Esophagus muscularis mucosa (tissue), 4 donors: Measurements from ENCODE around the gene PLEKHH1.

Experiments
- EP300 ChIP-seq: sonication (generic); formaldehyde crosslinking; IDR thresholded peaks from one replicate; pipeline ENCODE4 v1.6.1; 2017; ENCODE audit warnings: antibody characterized with exemption
- POLR2A ChIP-seq: fragments of 450-650 bp; IDR thresholded peaks from one replicate; pipeline ENCODE4 v1.6.1; 2017; ENCODE audit warnings: antibody characterized with exemption, moderate library complexity, mild to moderate bottlenecking, low read depth
- POLR2AphosphoS5 ChIP-seq, 2 donors: sonication (generic); formaldehyde crosslinking; IDR thresholded peaks; one replicate each; pipeline ENCODE4 v1.6.1; 2017; ENCODE audit warnings: antibody characterized with exemption in 2 of 2
- TF ChIP-seq, protein P1 (sequence below), 3 experiments: fragments of 200-600 bp in 2 of 3; fragments of 450-650 bp in 1 of 3; sonication (generic) in 2 of 3; IDR thresholded peaks; one replicate each; pipeline ENCODE4 v1.5.1; 2017 to 2019; ENCODE audit warnings: antibody characterized with exemption in 3 of 3, mild to moderate bottlenecking in 2 of 3, moderate library complexity in 1 of 3

DNA sequence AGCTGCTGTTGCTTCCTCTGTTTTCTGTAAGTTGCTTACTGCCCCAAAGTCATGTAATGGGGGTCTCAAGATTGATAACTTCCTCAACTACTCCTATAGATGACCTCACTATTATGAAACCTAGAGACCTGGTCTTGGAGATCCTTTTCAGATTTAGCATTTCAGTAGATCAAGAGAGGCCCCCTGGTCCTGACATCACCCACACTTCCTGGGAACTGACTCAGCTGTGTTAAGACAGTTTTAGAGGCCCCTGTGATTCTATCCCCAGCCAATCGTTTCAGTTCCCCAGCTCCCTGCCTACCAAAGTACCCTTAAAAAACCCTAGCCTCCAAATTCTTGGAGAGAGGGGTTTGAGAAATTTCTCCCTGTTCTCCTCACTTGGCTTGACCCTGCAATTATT lies 77.4 kb downstream of the PLEKHH1 start:
- TF ChIP-seq POLR2A (no peak), EP300 (no peak), POLR2AphosphoS5 (IDR thresholded peaks at IDR 0.05) (no peak)
- TF ChIP-seq, protein P1, sequence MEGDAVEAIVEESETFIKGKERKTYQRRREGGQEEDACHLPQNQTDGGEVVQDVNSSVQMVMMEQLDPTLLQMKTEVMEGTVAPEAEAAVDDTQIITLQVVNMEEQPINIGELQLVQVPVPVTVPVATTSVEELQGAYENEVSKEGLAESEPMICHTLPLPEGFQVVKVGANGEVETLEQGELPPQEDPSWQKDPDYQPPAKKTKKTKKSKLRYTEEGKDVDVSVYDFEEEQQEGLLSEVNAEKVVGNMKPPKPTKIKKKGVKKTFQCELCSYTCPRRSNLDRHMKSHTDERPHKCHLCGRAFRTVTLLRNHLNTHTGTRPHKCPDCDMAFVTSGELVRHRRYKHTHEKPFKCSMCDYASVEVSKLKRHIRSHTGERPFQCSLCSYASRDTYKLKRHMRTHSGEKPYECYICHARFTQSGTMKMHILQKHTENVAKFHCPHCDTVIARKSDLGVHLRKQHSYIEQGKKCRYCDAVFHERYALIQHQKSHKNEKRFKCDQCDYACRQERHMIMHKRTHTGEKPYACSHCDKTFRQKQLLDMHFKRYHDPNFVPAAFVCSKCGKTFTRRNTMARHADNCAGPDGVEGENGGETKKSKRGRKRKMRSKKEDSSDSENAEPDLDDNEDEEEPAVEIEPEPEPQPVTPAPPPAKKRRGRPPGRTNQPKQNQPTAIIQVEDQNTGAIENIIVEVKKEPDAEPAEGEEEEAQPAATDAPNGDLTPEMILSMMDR (IDR thresholded peaks at IDR 0.05) = no peak
